GM18868 (cell line): ENCODE results near the gene UNC79.

ENCODE experiments used
- ATAC-seq: cut with Tn5 transposase; IDR thresholded peaks from one replicate; pipeline ENCODE4 v1.9.1; 2021; ENCODE audit warnings: mild to moderate bottlenecking, moderate library complexity; ENCODE audit not compliant: unreplicated experiment

The UNC79 gene

GRCh38 chr14:93705513-93706156, 274.9 kb downstream of the UNC79 start:
- ATAC-seq = no peak

- no peak for ATAC-seq
Measured at GRCh38 chr14:93706360-93706955, 275.7 kb downstream of the UNC79 start.

- ATAC-seq = no peak
Measured at GRCh38 chr14:93707475-93707874, 276.7 kb downstream of the UNC79 start.

- ATAC-seq = no peak
Measured at GRCh38 chr14:93708311-93708734, 277.6 kb downstream of the UNC79 start.

GRCh38 chr14:93708800-93709199, 278.1 kb downstream of the UNC79 start:
- no peak for ATAC-seq

GRCh38 chr14:93709249-93709648, 278.5 kb downstream of the UNC79 start:
- ATAC-seq = no peak

- no peak for ATAC-seq
Measured at GRCh38 chr14:93712079-93712837, 281.5 kb downstream of the UNC79 start.

GRCh38 chr14:93712838-93713724, 282.3 kb downstream of the UNC79 start:
- ATAC-seq = no peak

- ATAC-seq = no peak
Measured at GRCh38 chr14:93713726-93714405, 283.1 kb downstream of the UNC79 start.

GRCh38 chr14:93714605-93715004, 283.9 kb downstream of the UNC79 start:
- ATAC-seq = no peak

- ATAC-seq = no peak
Measured at GRCh38 chr14:93715279-93715927, 284.7 kb downstream of the UNC79 start.

- ATAC-seq = no peak
Measured at GRCh38 chr14:93716002-93716745, 285.4 kb downstream of the UNC79 start.

GRCh38 chr14:93716746-93717667, 286.3 kb downstream of the UNC79 start:
- no peak for ATAC-seq

GRCh38 chr14:93717668-93718320, 287.1 kb downstream of the UNC79 start:
- ATAC-seq = no peak

- no peak for ATAC-seq
Measured at GRCh38 chr14:93719256-93719655, 288.5 kb downstream of the UNC79 start.

- ATAC-seq = no peak
Measured at GRCh38 chr14:93720076-93720815, 289.5 kb downstream of the UNC79 start.

GRCh38 chr14:93720981-93721483, 290.3 kb downstream of the UNC79 start:
- no peak for ATAC-seq
